PC-3 (cell line): Measurements from ENCODE around the gene FAS. TPM values are rescaled to one million over a fixed set of nuclear protein-coding genes. Genes with fewer than 3 reads are reported as not detected.

ENCODE experiments used
- ATAC-seq: fragments of 200-7000 bp; cut with Tn5 transposase; 2 replicates; pipeline ENCODE4 v1.9.1; 2020; ENCODE audit warnings: mild to moderate bottlenecking, moderate library complexity
- BruUV-seq: library from RNA; stranded (reverse); fragments of 400-500 nt; replicated peaks from 2 replicates; lab custom pipeline; 2021; lab: Mats Ljungman, UMichigan
- CTCF ChIA-PET: fragments of 300-600 bp; sonication (Branson Sonifier 250); formaldehyde crosslinking; loops from one replicate; lab custom pipeline; 2022; ENCODE audit warnings: antibody characterized with exemption; lab: Charles Lee
- POLR2A ChIA-PET: fragments of 300-600 bp; sonication (Branson Sonifier 250); formaldehyde crosslinking; loops from one replicate; lab custom pipeline; 2022; ENCODE audit warnings: antibody characterized with exemption; ENCODE audit not compliant: unreplicated experiment; lab: Charles Lee
- DNase-seq: peaks from one replicate; pipeline ENCODE4 v3.0.0-alpha.2; 2015
- H2AFZ ChIP-seq: fragments of 300-600 bp; sonication (generic); 2 replicates; pipeline ENCODE4 v1.6.0; 2016; ENCODE audit warnings: antibody characterized with exemption, low read length
- H3F3A ChIP-seq: fragments of 300-600 bp; sonication (generic); one replicate; pipeline ENCODE4 v1.6.0; 2017; ENCODE audit warnings: antibody characterized with exemption, low read length, control low read depth, mild to moderate bottlenecking; ENCODE audit not compliant: unreplicated experiment
- H3K27ac ChIP-seq: fragments of 300-600 bp; sonication (generic); 2 replicates; pipeline ENCODE4 v1.5.1; 2016; ENCODE audit warnings: mild to moderate bottlenecking, low read length
- H3K27me3 ChIP-seq: fragments of 300-600 bp; sonication (generic); 2 replicates; pipeline ENCODE4 v1.6.1; 2016; ENCODE audit warnings: low read length, mixed read lengths
- H3K36me3 ChIP-seq: fragments of 300-600 bp; sonication (generic); 2 replicates; pipeline ENCODE4 v1.6.1; 2016; ENCODE audit warnings: low read depth, mixed run types, low read length, mixed read lengths
- H3K4me1 ChIP-seq: fragments of 300-600 bp; sonication (generic); 2 replicates; pipeline ENCODE4 v1.5.1; 2016; ENCODE audit warnings: low read length; ENCODE audit not compliant: insufficient read depth
- H3K4me2 ChIP-seq: fragments of 300-600 bp; sonication (generic); 2 replicates; pipeline ENCODE4 v1.6.0; 2016; ENCODE audit warnings: low read length
- H3K4me3 ChIP-seq: fragments of 300-600 bp; sonication (generic); 2 replicates; pipeline ENCODE4 v1.5.1; 2016; ENCODE audit warnings: mild to moderate bottlenecking, low read length, mixed read lengths
- H3K79me2 ChIP-seq: fragments of 300-600 bp; sonication (generic); 2 replicates; pipeline ENCODE4 v1.6.1; 2017; ENCODE audit warnings: low read length, mixed read lengths
- H3K9ac ChIP-seq: fragments of 300-600 bp; sonication (generic); 2 replicates; pipeline ENCODE4 v1.6.0; 2016; ENCODE audit warnings: mild to moderate bottlenecking, low read length
- H3K9me2 ChIP-seq: fragments of 300-600 bp; sonication (generic); replicated peaks from 2 replicates; pipeline ENCODE4 v1.6.1; 2016; ENCODE audit warnings: mixed run types, low read length, mixed read lengths
- H3K9me3 ChIP-seq: fragments of 300-600 bp; sonication (generic); 2 replicates; pipeline ENCODE4 v1.6.1; 2016; ENCODE audit warnings: low read length, mixed read lengths
- H4K20me1 ChIP-seq: fragments of 300-600 bp; sonication (generic); 2 replicates; pipeline ENCODE4 v1.6.1; 2016; ENCODE audit warnings: low read length, mixed read lengths
- EZH2 ChIP-seq: fragments of 300-600 bp; sonication (generic); IDR thresholded peaks from one replicate; pipeline ENCODE4 v1.6.1; 2017; ENCODE audit warnings: antibody characterized with exemption, mild to moderate bottlenecking, low read length; ENCODE audit not compliant: unreplicated experiment
- EZH2phosphoT487 ChIP-seq: fragments of 300-600 bp; sonication (generic); IDR thresholded peaks from 2 replicates; pipeline ENCODE4 v1.6.1; 2018; ENCODE audit warnings: mild to moderate bottlenecking, antibody characterized with exemption, low read length, borderline replicate concordance
- intact Hi-C: fragments of 100-400 bp; cut with micrococcal nuclease; formaldehyde crosslinking; loops from 2 replicates; pipeline ENCODE4 v1.9.0; 2023
- total RNA-seq: library from RNA; depleted of rRNA; stranded (reverse); fragments of >200 nt; gene quantifications from 2 replicates; pipeline ENCODE4 v1.2.3, GENCODE V29; 2014
- TF ChIP-seq, protein P1 (sequence below): fragments of 300-600 bp; sonication (generic); conservative IDR thresholded peaks from 2 replicates; pipeline ENCODE4 v1.5.1; 2017; ENCODE audit warnings: antibody characterized with exemption, low read depth, mild to moderate bottlenecking, low read length

The FAS gene
- total RNA-seq, 1 experiment from 2014 or later, result 4.8 TPM

DNA sequence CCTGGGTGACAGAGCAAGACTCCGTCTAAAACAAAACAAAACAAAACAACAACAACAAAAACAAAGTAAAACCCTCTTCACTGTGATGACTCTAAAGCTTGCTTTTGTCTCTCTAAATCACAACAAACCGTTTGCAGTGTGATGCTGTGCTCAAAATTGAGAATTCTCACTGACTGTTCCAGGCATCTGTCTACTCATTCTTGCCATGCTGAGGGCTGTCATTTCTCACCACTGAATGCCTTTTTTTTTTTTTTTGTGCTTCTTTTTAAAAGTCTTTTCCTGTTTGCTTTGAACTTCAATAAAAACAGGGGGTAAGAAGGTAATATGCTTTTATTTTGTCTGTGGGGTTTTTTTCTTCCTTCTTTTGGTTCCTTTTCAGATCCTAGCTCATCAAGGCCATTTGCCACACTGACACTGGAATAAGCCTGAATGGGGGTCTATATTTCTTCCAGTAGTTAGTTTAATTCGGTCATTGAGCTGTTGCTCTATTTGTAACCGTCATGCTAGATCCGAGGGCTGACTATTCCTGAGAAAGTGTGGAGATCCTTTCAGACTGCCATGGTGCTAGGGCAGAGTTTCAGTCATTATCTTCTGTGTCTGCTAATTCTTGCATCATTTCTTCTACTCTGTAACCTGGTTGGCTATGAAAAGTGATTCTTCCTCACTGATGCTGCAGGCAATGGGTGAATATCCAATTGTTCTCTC is 10.6 kb downstream of the FAS start:
- no peaks in the 10 kb centered on the region for H3F3A ChIP-seq
- CTCF ChIA-PET, result no interaction called here
- intact Hi-C loops, result no loop called here
- H3K4me3 ChIP-seq, result no peak overlapping the region
- no peak for DNase-seq
- no peaks in the 10 kb centered on the region for H3K9me3 ChIP-seq
- no peaks in the 10 kb centered on the region for H3K36me3 ChIP-seq
- H4K20me1 ChIP-seq, result no peaks in the 10 kb centered on the region
- no peak for ATAC-seq
- H3K27me3 ChIP-seq, result no peaks in the 10 kb centered on the region
- no peak overlapping the region for H3K27ac ChIP-seq
- no peaks in the 10 kb centered on the region for H3K79me2 ChIP-seq
- no TSS peak for BruUV-seq
- POLR2A ChIA-PET, result no interaction called here
- TF ChIP-seq EZH2phosphoT487 (no peak), EZH2 (no peak)
- TF ChIP-seq, protein P1, sequence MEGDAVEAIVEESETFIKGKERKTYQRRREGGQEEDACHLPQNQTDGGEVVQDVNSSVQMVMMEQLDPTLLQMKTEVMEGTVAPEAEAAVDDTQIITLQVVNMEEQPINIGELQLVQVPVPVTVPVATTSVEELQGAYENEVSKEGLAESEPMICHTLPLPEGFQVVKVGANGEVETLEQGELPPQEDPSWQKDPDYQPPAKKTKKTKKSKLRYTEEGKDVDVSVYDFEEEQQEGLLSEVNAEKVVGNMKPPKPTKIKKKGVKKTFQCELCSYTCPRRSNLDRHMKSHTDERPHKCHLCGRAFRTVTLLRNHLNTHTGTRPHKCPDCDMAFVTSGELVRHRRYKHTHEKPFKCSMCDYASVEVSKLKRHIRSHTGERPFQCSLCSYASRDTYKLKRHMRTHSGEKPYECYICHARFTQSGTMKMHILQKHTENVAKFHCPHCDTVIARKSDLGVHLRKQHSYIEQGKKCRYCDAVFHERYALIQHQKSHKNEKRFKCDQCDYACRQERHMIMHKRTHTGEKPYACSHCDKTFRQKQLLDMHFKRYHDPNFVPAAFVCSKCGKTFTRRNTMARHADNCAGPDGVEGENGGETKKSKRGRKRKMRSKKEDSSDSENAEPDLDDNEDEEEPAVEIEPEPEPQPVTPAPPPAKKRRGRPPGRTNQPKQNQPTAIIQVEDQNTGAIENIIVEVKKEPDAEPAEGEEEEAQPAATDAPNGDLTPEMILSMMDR, result no peak
- no peaks in the 10 kb centered on the region for H3K9me2 ChIP-seq
- H3K4me2 ChIP-seq, result no peak overlapping the region
- H2AFZ ChIP-seq, result no peak overlapping the region
- H3K9ac ChIP-seq, result no peak overlapping the region
- no peaks in the 10 kb centered on the region for H3K4me1 ChIP-seq

GRCh38 chr10:89001729-89002072 is 11.1 kb downstream of the FAS start:
- BruUV-seq, result no TSS peak
- no peak overlapping the region for H3K4me2 ChIP-seq
- H3K9ac ChIP-seq, result no peak overlapping the region
- ATAC-seq (no peak), DNase-seq (no peak)
- intact Hi-C loops, result no loop called here
- no peaks in the 10 kb centered on the region for H3K9me2 ChIP-seq
- no peaks in the 10 kb centered on the region for H3K79me2 ChIP-seq
- H3K27me3 ChIP-seq, result no peaks in the 10 kb centered on the region
- ChIA-PET POLR2A (no interaction called here), CTCF (no interaction called here)
- no peak overlapping the region for H3K4me3 ChIP-seq
- no peak overlapping the region for H2AFZ ChIP-seq
- no peak overlapping the region for H3K27ac ChIP-seq
- no peaks in the 10 kb centered on the region for H3K36me3 ChIP-seq
- H4K20me1 ChIP-seq, result no peaks in the 10 kb centered on the region
- no peaks in the 10 kb centered on the region for H3K4me1 ChIP-seq
- no peaks in the 10 kb centered on the region for H3F3A ChIP-seq
- TF ChIP-seq EZH2, result no peak
- no peak for TF ChIP-seq EZH2phosphoT487
- TF ChIP-seq, protein P1, result no peak
- H3K9me3 ChIP-seq, result no peaks in the 10 kb centered on the region

GRCh38 chr10:89002226-89002978 is 11.8 kb downstream of the FAS start:
- no peaks in the 10 kb centered on the region for H3K4me1 ChIP-seq
- intact Hi-C loops, result no loop called here
- no peaks in the 10 kb centered on the region for H3K36me3 ChIP-seq

More at GRCh38 chr10:89002226-89002978, 11.8 kb downstream of the FAS start:
- no peaks in the 10 kb centered on the region for H3F3A ChIP-seq
- TF ChIP-seq, protein P1, result no peak
- no peak for TF ChIP-seq EZH2
- no peak for TF ChIP-seq EZH2phosphoT487
- DNase-seq (no peak), ATAC-seq (no peak)
- ChIA-PET CTCF (no interaction called here), POLR2A (no interaction called here)
- H4K20me1 ChIP-seq, result no peaks in the 10 kb centered on the region
- H3K4me3 ChIP-seq, result no peak overlapping the region
- no peak overlapping the region for H3K9ac ChIP-seq
- H3K27ac ChIP-seq, result no peak overlapping the region
- H3K27me3 ChIP-seq, result no peaks in the 10 kb centered on the region
- no peaks in the 10 kb centered on the region for H3K79me2 ChIP-seq
- no peak overlapping the region for H2AFZ ChIP-seq
- H3K9me3 ChIP-seq, result no peaks in the 10 kb centered on the region
- no peak overlapping the region for H3K4me2 ChIP-seq
- H3K9me2 ChIP-seq, result no peaks in the 10 kb centered on the region
- BruUV-seq, result no TSS peak
